Measurements from ENCODE around the gene ALDH16A1. TPM values are rescaled to one million over a fixed set of nuclear protein-coding genes. Genes with fewer than 3 reads are reported as not detected.

Gene ALDH16A1
- total and polyA plus RNA-seq, 2 of the 8 experiments (the other 6 are each of a cell fraction or from before 2014, with no cell fraction given) = 30.5 to 34.3 TPM

GRCh38 chr19:49518033-49518432 is 65.0 kb downstream of the ALDH16A1 start:
- Histone ChIP-seq H4K8ac (ENCODE audit: extremely low read depth, insufficient read depth, low read length) (no peak overlapping the region), H2BK12ac (ENCODE audit: low read depth, low read length) (no peak overlapping the region), H3K27ac (ENCODE audit: low read depth, low read length) (no peak overlapping the region), H2AFZ (ENCODE audit: low read length) (no peak overlapping the region), H2AK5ac (ENCODE audit: low read depth, low read length) (no peak overlapping the region), H3K56ac (replicated peaks; ENCODE audit: insufficient read length, low read depth, low read length) (no peak overlapping the region), H3K9me3 (ENCODE audit: insufficient read depth in 2 of 2, low read depth in 1 of 2, low read length in 1 of 2) (no peaks in the 10 kb centered on the region), H4K91ac (replicated peaks; ENCODE audit: insufficient read length, low read length) (no peak overlapping the region), H3K4me2 (ENCODE audit: insufficient read depth in 1 of 2, low read depth in 2 of 2, low read length in 2 of 2) (no peak overlapping the region), H3K14ac (ENCODE audit: insufficient read length) (no peak overlapping the region), H3K18ac (ENCODE audit: extremely low read depth, low read length) (no peak overlapping the region), H2BK5ac (ENCODE audit: low read depth, low read length) (no peak overlapping the region), H3K36me3 (ENCODE audit: control insufficient read depth in 2 of 4, insufficient read depth in 4 of 4, low read length in 3 of 4) (peaks cover 0 to 8% (median 0%) of the 10 kb centered on the region in 4 experiments; a peak in 3 of 8 replicates), H4K5ac (ENCODE audit: insufficient read length, low read depth, low read length) (no peak overlapping the region), H3K4me3 (ENCODE audit: extremely low read depth in 1 of 4, insufficient read depth in 2 of 4, low read depth in 3 of 4, low read length in 4 of 4) (no peak overlapping the region), H3K4ac (replicated peaks; ENCODE audit: insufficient read length, low read depth, low read length) (no peak overlapping the region), H3K27me3 (replicated peaks in 1 of 4; ENCODE audit: control insufficient read depth in 3 of 4, extremely low read depth in 1 of 4, insufficient read depth in 3 of 4, low read length in 3 of 4) (no peaks in the 10 kb centered on the region), H3K4me1 (replicated peaks in 1 of 4; ENCODE audit: control insufficient read depth in 3 of 4, insufficient read depth in 4 of 4, low read length in 3 of 4) (peaks cover 0 to 8% (median 6%) of the 10 kb centered on the region in 4 experiments; a peak in 5 of 7 replicates), H2BK15ac (ENCODE audit: low read length) (no peak overlapping the region), H3K23ac (ENCODE audit: insufficient read length) (no peak overlapping the region), H3K79me1 (ENCODE audit: low read depth, low read length) (peaks cover 3% of the 10 kb centered on the region), H3K23me2 (ENCODE audit: low read depth, low read length) (peaks cover 7% of the 10 kb centered on the region; the same call in 1 of the 2 replicates), H3K79me2 (ENCODE audit: control insufficient read depth in 1 of 2, insufficient read depth in 2 of 2, low read length in 2 of 2) (peaks cover 0 to 5% of the 10 kb centered on the region in 2 experiments; a peak in 1 of 4 replicates), H2BK20ac (ENCODE audit: low read length) (no peak overlapping the region), H2BK120ac (replicated peaks; ENCODE audit: low read depth, low read length) (no peak overlapping the region), H3K9ac (replicated peaks in 1 of 4; ENCODE audit: extremely low read depth in 1 of 4, low read depth in 3 of 4, low read length in 3 of 4) (no peak overlapping the region), H4K20me1 (replicated peaks in 1 of 2; ENCODE audit: control insufficient read depth in 1 of 2, insufficient read depth in 2 of 2, low read length in 2 of 2) (no peaks in the 10 kb centered on the region)
- POLR2A ChIA-PET (ENCODE audit: partially characterized antibody) = interaction anchor here (0.9 to 1.3 kb wide), 2 partner anchors 10 to 29 kb away, joined by 3 to 4 read pairs; partner anchors contain the start of gene RCN3
- TF ChIP-seq POU5F1 (IDR thresholded peaks at IDR 0.05; ENCODE audit: low read depth, low read length) (no peak), E2F6 (IDR thresholded peaks at IDR 0.05) (no peak), EZH2 (IDR thresholded peaks at IDR 0.05; ENCODE audit: low read depth, low read length, severe bottlenecking) (no peak), TCF12 (IDR thresholded peaks at IDR 0.05; ENCODE audit: low read depth, low read length) (no peak), BCL11A (IDR thresholded peaks at IDR 0.05; ENCODE audit: low read depth in 2 of 2, low read length in 2 of 2) (no peak), RBBP5 (IDR thresholded peaks at IDR 0.05; ENCODE audit: borderline replicate concordance, low read depth, low read length) (no peak)
- CTCF ChIA-PET (ENCODE audit: partially characterized antibody) = interaction anchor here (0.5 to 2.5 kb wide), 9 partner anchors 15 to 58 kb away, joined by 3 to 8 read pairs (median 4); no protein-coding TSS in a partner anchor
- no peak for DNase-seq (ENCODE audit: low read depth in 1 of 2, low spot score in 2 of 2)
- FAIRE-seq = no peak
- WGBS, 2 experiments (ENCODE audit: extremely low coverage in 1 of 2, insufficient coverage in 1 of 2, insufficient read length in 1 of 2, insufficient replicate concordance in 2 of 2, low coverage in 1 of 2, low lambda C conversion rate in 2 of 2, missing lambda C conversion rate in 1 of 2) = 94% methylated on average over 3 of the region's 3 CpGs; no CpG with 5 or more reads in 1 of the 2 experiments

All from H1 (cell line).